ENCODE results near the gene PBXIP1.

Gene PBXIP1

GRCh38 chr1:154955039-154955717 is 721 bp downstream of the PBXIP1 start:
- Histone ChIP-seq H3K18ac (ENCODE audit: low read depth in 1 of 2, low read length in 2 of 2) (no peak overlapping the region), H3K4ac (ENCODE audit: low read depth in 1 of 2, low read length in 2 of 2) (no peak overlapping the region), H4K8ac (ENCODE audit: low read length) (peak overlapping the region; percentile 45), H2BK15ac (ENCODE audit: low read depth, poor library complexity, severe bottlenecking) (no peak overlapping the region), H3K79me1 (replicated peaks; ENCODE audit: low read length, poor library complexity, severe bottlenecking) (peaks cover 65% of the 10 kb centered on the region), H2BK120ac (ENCODE audit: low read depth, low read length) (no peak overlapping the region), H3K27me3 (ENCODE audit: control insufficient read depth in 1 of 2, insufficient read depth in 1 of 2, low read length in 2 of 2) (no peaks in the 10 kb centered on the region), H3K9ac (ENCODE audit: low read length) (peak overlapping the region; percentile 97), H3K4me1 (ENCODE audit: control insufficient read depth, insufficient read depth, low read depth, low read length) (peaks cover 28% of the 10 kb centered on the region), H2AK5ac (ENCODE audit: low read length, severe bottlenecking) (peak overlapping the region; percentile 47), H2AFZ (ENCODE audit: low read depth, low read length) (no peak overlapping the region), H3K36me3 (ENCODE audit: control insufficient read depth in 1 of 2, insufficient read depth in 2 of 2, low read depth in 1 of 2, low read length in 2 of 2) (peaks cover 31 to 36% of the 10 kb centered on the region in 2 experiments), H3K27ac (ENCODE audit: low read length, poor library complexity, severe bottlenecking) (peak overlapping the region; percentile 92), H3K4me2 (ENCODE audit: low read length, poor library complexity, severe bottlenecking) (peak overlapping the region; percentile 78), H3K23ac (ENCODE audit: low read length in 2 of 2) (no peak overlapping the region), H2BK5ac (ENCODE audit: low read depth, low read length, poor library complexity, severe bottlenecking) (no peak overlapping the region), H2BK12ac (ENCODE audit: low read length in 2 of 2) (peak overlapping the region; percentile 9 to 58), H3K14ac (ENCODE audit: low read length in 2 of 2) (no peak overlapping the region), H3K9me3 (ENCODE audit: control insufficient read depth, low read length) (no peaks in the 10 kb centered on the region), H4K91ac (ENCODE audit: low read length) (no peak overlapping the region), H3K4me3 (ENCODE audit: insufficient read depth in 1 of 2, low read depth in 1 of 2, low read length in 2 of 2) (peak overlapping the region in 1 of 2 experiments; percentile 90)
- WGBS = 34% methylated on average over 4 of the region's 4 CpGs
- DNase-seq = peak; percentile 93

DNA sequence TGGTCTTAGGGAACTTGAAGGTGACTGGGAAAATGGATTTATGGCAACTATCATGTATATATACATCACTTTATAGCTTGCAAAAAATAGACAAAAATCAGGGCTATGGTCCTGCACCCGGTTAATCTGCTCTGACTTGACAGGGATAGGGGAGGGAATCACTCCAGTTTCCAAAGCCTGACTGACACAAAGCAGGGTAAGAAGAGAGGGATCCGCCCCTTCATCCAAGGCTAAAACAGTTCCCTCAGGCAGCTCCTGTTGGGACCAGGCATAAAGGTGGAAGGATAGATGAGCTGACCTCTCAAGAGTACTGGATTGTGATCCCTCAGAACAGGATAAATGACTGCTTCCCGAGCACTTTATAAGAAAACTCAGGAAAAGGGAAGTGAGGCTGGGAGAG is 1.4 kb downstream of the PBXIP1 start:
- Histone ChIP-seq H3K79me1 (replicated peaks; ENCODE audit: low read length, poor library complexity, severe bottlenecking) (peaks cover 63% of the 10 kb centered on the region), H2AFZ (ENCODE audit: low read depth, low read length) (no peak overlapping the region), H2BK5ac (ENCODE audit: low read depth, low read length, poor library complexity, severe bottlenecking) (no peak overlapping the region), H3K27me3 (ENCODE audit: control insufficient read depth in 1 of 2, insufficient read depth in 1 of 2, low read length in 2 of 2) (no peaks in the 10 kb centered on the region), H3K4me3 (ENCODE audit: insufficient read depth in 1 of 2, low read depth in 1 of 2, low read length in 2 of 2) (no peak overlapping the region), H2AK5ac (ENCODE audit: low read length, severe bottlenecking) (no peak overlapping the region), H2BK120ac (ENCODE audit: low read depth, low read length) (no peak overlapping the region), H3K9me3 (ENCODE audit: control insufficient read depth, low read length) (no peaks in the 10 kb centered on the region), H3K4me1 (ENCODE audit: control insufficient read depth, insufficient read depth, low read depth, low read length) (peaks cover 26% of the 10 kb centered on the region), H4K8ac (ENCODE audit: low read length) (no peak overlapping the region), H3K4me2 (ENCODE audit: low read length, poor library complexity, severe bottlenecking) (no peak overlapping the region), H2BK15ac (ENCODE audit: low read depth, poor library complexity, severe bottlenecking) (no peak overlapping the region), H3K18ac (ENCODE audit: low read depth in 1 of 2, low read length in 2 of 2) (no peak overlapping the region), H2BK12ac (ENCODE audit: low read length in 2 of 2) (no peak overlapping the region), H3K4ac (ENCODE audit: low read depth in 1 of 2, low read length in 2 of 2) (no peak overlapping the region), H3K27ac (ENCODE audit: low read length, poor library complexity, severe bottlenecking) (no peak overlapping the region), H3K36me3 (ENCODE audit: control insufficient read depth in 1 of 2, insufficient read depth in 2 of 2, low read depth in 1 of 2, low read length in 2 of 2) (peaks cover 28 to 34% of the 10 kb centered on the region in 2 experiments), H3K9ac (ENCODE audit: low read length) (peak overlapping the region; percentile 97), H3K14ac (ENCODE audit: low read length in 2 of 2) (no peak overlapping the region), H3K23ac (ENCODE audit: low read length in 2 of 2) (no peak overlapping the region), H4K91ac (ENCODE audit: low read length) (no peak overlapping the region)
- DNase-seq = no peak
- WGBS = 88% methylated on average over 3 of the region's 3 CpGs

DNA sequence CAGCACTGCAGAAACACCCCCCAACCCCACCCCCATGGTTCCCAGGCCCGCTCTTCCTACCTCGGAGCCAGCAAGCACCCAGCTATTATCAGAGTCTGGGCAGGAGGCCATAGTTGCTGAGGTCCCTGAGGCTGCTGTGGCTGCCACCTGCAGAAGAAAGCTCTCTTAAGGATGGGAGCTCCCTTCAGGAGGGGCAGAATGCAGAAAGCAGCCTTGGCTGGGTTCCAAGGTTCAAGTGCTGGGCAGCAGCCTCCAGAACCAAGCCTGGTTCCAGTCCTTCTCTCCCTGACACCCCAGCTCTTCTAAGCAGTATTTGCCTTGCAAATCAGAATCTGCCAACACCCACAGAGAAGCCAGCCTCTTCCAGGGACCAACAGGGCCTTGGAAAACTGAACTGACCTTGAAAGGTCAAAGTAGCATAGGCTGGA is 2.3 kb downstream of the PBXIP1 start:
- peaks cover 25% of the 10 kb centered on the region for H3K4me1 ChIP-seq (ENCODE audit: control insufficient read depth, insufficient read depth, low read depth, low read length)
- no peak overlapping the region for H3K23ac ChIP-seq (ENCODE audit: low read length in 2 of 2)
- 94% methylated on average over 2 of the region's 2 CpGs for WGBS
- H3K4me3 ChIP-seq (ENCODE audit: insufficient read depth in 1 of 2, low read depth in 1 of 2, low read length in 2 of 2) = no peak overlapping the region
- no peak overlapping the region for H2BK120ac ChIP-seq (ENCODE audit: low read depth, low read length)
- H3K79me1 ChIP-seq (replicated peaks; ENCODE audit: low read length, poor library complexity, severe bottlenecking) = peaks cover 57% of the 10 kb centered on the region
- no peak overlapping the region for H3K4me2 ChIP-seq (ENCODE audit: low read length, poor library complexity, severe bottlenecking)
- no peak overlapping the region for H3K27ac ChIP-seq (ENCODE audit: low read length, poor library complexity, severe bottlenecking)
- no peak overlapping the region for H2BK12ac ChIP-seq (ENCODE audit: low read length in 2 of 2)
- no peak overlapping the region for H2BK15ac ChIP-seq (ENCODE audit: low read depth, poor library complexity, severe bottlenecking)
- no peaks in the 10 kb centered on the region for H3K9me3 ChIP-seq (ENCODE audit: control insufficient read depth, low read length)
- peaks cover 19 to 28% of the 10 kb centered on the region in 2 experiments for H3K36me3 ChIP-seq (ENCODE audit: control insufficient read depth in 1 of 2, insufficient read depth in 2 of 2, low read depth in 1 of 2, low read length in 2 of 2)
- no peak overlapping the region for H4K8ac ChIP-seq (ENCODE audit: low read length)
- H2AK5ac ChIP-seq (ENCODE audit: low read length, severe bottlenecking) = no peak overlapping the region
- no peak overlapping the region for H2BK5ac ChIP-seq (ENCODE audit: low read depth, low read length, poor library complexity, severe bottlenecking)
- H4K91ac ChIP-seq (ENCODE audit: low read length) = no peak overlapping the region
- no peak overlapping the region for H2AFZ ChIP-seq (ENCODE audit: low read depth, low read length)
- H3K14ac ChIP-seq (ENCODE audit: low read length in 2 of 2) = no peak overlapping the region
- H3K18ac ChIP-seq (ENCODE audit: low read depth in 1 of 2, low read length in 2 of 2) = no peak overlapping the region
- DNase-seq = no peak
- no peak overlapping the region for H3K9ac ChIP-seq (ENCODE audit: low read length)
- no peaks in the 10 kb centered on the region for H3K27me3 ChIP-seq (ENCODE audit: control insufficient read depth in 1 of 2, insufficient read depth in 1 of 2, low read length in 2 of 2)
- no peak overlapping the region for H3K4ac ChIP-seq (ENCODE audit: low read depth in 1 of 2, low read length in 2 of 2)

GRCh38 chr1:154952664-154953063 is 3.2 kb downstream of the PBXIP1 start:
- 88% methylated on average over 6 of the region's 6 CpGs for WGBS
- no peak overlapping the region for H2AK5ac ChIP-seq (ENCODE audit: low read length, severe bottlenecking)
- H3K23ac ChIP-seq (ENCODE audit: low read length in 2 of 2) = no peak overlapping the region
- no peak overlapping the region for H3K27ac ChIP-seq (ENCODE audit: low read length, poor library complexity, severe bottlenecking)
- no peak for DNase-seq
- H3K9ac ChIP-seq (ENCODE audit: low read length) = no peak overlapping the region
- H3K18ac ChIP-seq (ENCODE audit: low read depth in 1 of 2, low read length in 2 of 2) = no peak overlapping the region
- H2AFZ ChIP-seq (ENCODE audit: low read depth, low read length) = no peak overlapping the region
- H2BK5ac ChIP-seq (ENCODE audit: low read depth, low read length, poor library complexity, severe bottlenecking) = no peak overlapping the region
- H3K4me2 ChIP-seq (ENCODE audit: low read length, poor library complexity, severe bottlenecking) = no peak overlapping the region
- H3K36me3 ChIP-seq (ENCODE audit: control insufficient read depth in 1 of 2, insufficient read depth in 2 of 2, low read depth in 1 of 2, low read length in 2 of 2) = peaks cover 13 to 32% of the 10 kb centered on the region in 2 experiments
- no peak overlapping the region for H3K4me3 ChIP-seq (ENCODE audit: insufficient read depth in 1 of 2, low read depth in 1 of 2, low read length in 2 of 2)
- no peak overlapping the region for H4K8ac ChIP-seq (ENCODE audit: low read length)
- no peak overlapping the region for H2BK15ac ChIP-seq (ENCODE audit: low read depth, poor library complexity, severe bottlenecking)
- H3K14ac ChIP-seq (ENCODE audit: low read length in 2 of 2) = no peak overlapping the region
- no peak overlapping the region for H4K91ac ChIP-seq (ENCODE audit: low read length)
- H2BK12ac ChIP-seq (ENCODE audit: low read length in 2 of 2) = no peak overlapping the region
- H3K9me3 ChIP-seq (ENCODE audit: control insufficient read depth, low read length) = no peaks in the 10 kb centered on the region
- no peaks in the 10 kb centered on the region for H3K27me3 ChIP-seq (ENCODE audit: control insufficient read depth in 1 of 2, insufficient read depth in 1 of 2, low read length in 2 of 2)
- H3K79me1 ChIP-seq (replicated peaks; ENCODE audit: low read length, poor library complexity, severe bottlenecking) = peaks cover 56% of the 10 kb centered on the region
- no peak overlapping the region for H3K4ac ChIP-seq (ENCODE audit: low read depth in 1 of 2, low read length in 2 of 2)
- no peak overlapping the region for H2BK120ac ChIP-seq (ENCODE audit: low read depth, low read length)
- peaks cover 25% of the 10 kb centered on the region for H3K4me1 ChIP-seq (ENCODE audit: control insufficient read depth, insufficient read depth, low read depth, low read length)

Data from mesenchymal stem cell (in vitro differentiated cells and primary cell).